Fibroblast of lung (primary cell): ENCODE results near the gene ZPR1. TPM values are rescaled to one million over a fixed set of nuclear protein-coding genes. Genes with fewer than 3 reads are reported as not detected.

Experiments
- DNase-seq, 2 donors: peaks; one replicate each; pipeline versions ENCODE4 v3.0.0 to v3.0.0-alpha.2; 2010; ENCODE audit warnings: low read depth in 2 of 2
- H2AFZ ChIP-seq: 2 replicates; pipeline ENCODE4 v1.5.1; 2012; ENCODE audit warnings: low read length, control low read depth, inconsistent platforms
- H3K27ac ChIP-seq: 2 replicates; pipeline ENCODE4 v1.5.1; 2011; ENCODE audit warnings: low read length, control low read depth; ENCODE audit not compliant: insufficient read depth
- H3K27me3 ChIP-seq: 2 replicates; pipeline ENCODE4 v1.5.1; 2011; ENCODE audit warnings: mild to moderate bottlenecking, low read length; ENCODE audit not compliant: control insufficient read depth, insufficient read depth
- H3K36me3 ChIP-seq: 2 replicates; pipeline ENCODE4 v1.5.1; 2011; ENCODE audit warnings: low read length; ENCODE audit not compliant: control insufficient read depth, insufficient read depth
- H3K4me1 ChIP-seq: 2 replicates; pipeline ENCODE4 v1.5.1; 2011; ENCODE audit warnings: low read length; ENCODE audit not compliant: control insufficient read depth, insufficient read depth; ENCODE audit errors: extremely low read depth
- H3K4me2 ChIP-seq: 2 replicates; pipeline ENCODE4 v1.5.1; 2011; ENCODE audit warnings: low read length, control low read depth; ENCODE audit not compliant: insufficient read depth; ENCODE audit errors: extremely low read depth
- H3K4me3 ChIP-seq, 4 experiments: fragments of 200-600 bp in 1 of 4; sonication (generic) in 1 of 4; replicated peaks in 1 of 4; 2 replicates each; pipeline ENCODE4 v1.5.1; 2011 to 2016; ENCODE audit warnings: low read length in 4 of 4, low read depth in 3 of 4, mild to moderate bottlenecking in 3 of 4, control low read depth in 2 of 4, inconsistent platforms in 1 of 4, mixed read lengths in 1 of 4; ENCODE audit not compliant: insufficient read depth in 1 of 4; ENCODE audit errors: control extremely low read depth in 1 of 4
- H3K79me2 ChIP-seq: 2 replicates; pipeline ENCODE4 v1.5.1; 2012; ENCODE audit warnings: mild to moderate bottlenecking, low read length, inconsistent platforms; ENCODE audit not compliant: control insufficient read depth, insufficient read depth
- H3K9ac ChIP-seq: 2 replicates; pipeline ENCODE4 v1.5.1; 2011; ENCODE audit warnings: mild to moderate bottlenecking, low read length, control low read depth; ENCODE audit not compliant: insufficient read depth
- H3K9me3 ChIP-seq: 2 replicates; pipeline ENCODE4 v1.5.1; 2012; ENCODE audit warnings: low read depth, low read length; ENCODE audit not compliant: control insufficient read depth, insufficient read depth
- H4K20me1 ChIP-seq: 2 replicates; pipeline ENCODE4 v1.5.1; 2011; ENCODE audit warnings: low read length; ENCODE audit not compliant: control insufficient read depth, insufficient read depth; ENCODE audit errors: extremely low read depth
- CTCF ChIP-seq, 2 donors: IDR thresholded peaks in 1 of 2; conservative IDR thresholded peaks in 1 of 2; 1 replicate in 1 of 2; 2 replicates in 1 of 2; pipeline ENCODE4 v1.5.1; 2011 to 2012; ENCODE audit warnings: low read length in 2 of 2, control low read depth in 1 of 2, inconsistent platforms in 1 of 2, low read depth in 1 of 2, mild to moderate bottlenecking in 1 of 2
- EZH2 ChIP-seq: IDR thresholded peaks from 2 replicates; pipeline ENCODE4 v1.5.1; 2012; ENCODE audit warnings: low read length, control low read depth, mild to moderate bottlenecking; ENCODE audit errors: missing control alignments
- polyA plus RNA-seq, 2 donors: library from polyadenylated mRNA; depleted of rRNA in 1 of 2; stranded (reverse) in 1 of 2; unstranded in 1 of 2; fragments of >200 nt; gene quantifications; 2 replicates each; pipeline ENCODE4 v1.2.1, GENCODE V29; 2011 to 2012; ENCODE audit warnings: missing spikeins in 1 of 2
- total RNA-seq: library from RNA; depleted of rRNA; stranded (reverse); fragments of >200 nt; gene quantifications from 2 replicates; pipeline ENCODE4 v1.2.1, GENCODE V29; 2014

The ZPR1 gene
- total and polyA plus RNA-seq, 2 donors (not counting 1 experiment from before 2014, with no cell fraction given) = 28.4 to 56.4 TPM

GRCh38 chr11:116724813-116725212 is 63.0 kb downstream of the ZPR1 start:
- Histone ChIP-seq H3K27ac (no peak overlapping the region), H3K9ac (no peak overlapping the region), H3K9me3 (no peaks in the 10 kb centered on the region), H3K4me3 (no peak overlapping the region), H3K36me3 (no peaks in the 10 kb centered on the region), H4K20me1 (no peaks in the 10 kb centered on the region), H3K4me1 (peaks cover 3% of the 10 kb centered on the region), H3K79me2 (no peaks in the 10 kb centered on the region), H3K4me2 (no peak overlapping the region), H2AFZ (no peak overlapping the region), H3K27me3 (peaks cover 19% of the 10 kb centered on the region)
- DNase-seq = no peak
- TF ChIP-seq CTCF (conservative IDR thresholded peaks at IDR 0.05 in 1 of 2, IDR thresholded peaks at IDR 0.05 in 1 of 2; ENCODE audit: low read depth in 1 of 2, low read length in 2 of 2) (no peak), EZH2 (no peak)

Other genes starting within 250 kb of the ZPR1 start
- gene BUD13, start 15.0 kb downstream of the ZPR1 start, total RNA-seq = 12.7 and 14.9 TPM in 2 replicates
- gene BUD13, start 15.0 kb downstream of the ZPR1 start, polyA plus RNA-seq = 13.0 and 16.8 TPM in 2 replicates
- gene APOA5, start 3.9 kb upstream of the ZPR1 start, total RNA-seq = not detected in 2 replicates
- not detected in 2 replicates for gene APOA5, start 3.9 kb upstream of the ZPR1 start, polyA plus RNA-seq
- not detected in 2 replicates for gene APOA4, start 35.3 kb upstream of the ZPR1 start, total RNA-seq
- gene APOA4, start 35.3 kb upstream of the ZPR1 start, polyA plus RNA-seq = not detected in 2 replicates
- gene APOC3, start 41.9 kb upstream of the ZPR1 start, total RNA-seq = not detected in 2 replicates
- not detected in 2 replicates for gene APOC3, start 41.9 kb upstream of the ZPR1 start, polyA plus RNA-seq
- 0.26 TPM in 1 of 2 replicates, not detected in the other for gene APOA1, start 49.6 kb upstream of the ZPR1 start, total RNA-seq
- gene APOA1, start 49.6 kb upstream of the ZPR1 start, polyA plus RNA-seq = 0.05 TPM in 1 of 2 replicates, not detected in the other